Activated CD8-positive, alpha-beta memory T cell treated with anti-CD3 and anti-CD28 coated beads, Interleukin-2, amount 50 U/mL, for 1 hour (primary cell): ENCODE data around the gene VPS13C.

Source experiments
- DNase-seq: peaks from one replicate; pipeline ENCODE4 v3.0.0-alpha.2; 2020; ENCODE audit errors: extremely low read depth

VPS13C gene

GRCh38 chr15:61935493-61935892 lies 124.8 kb downstream of the VPS13C start:
- no peak for DNase-seq

- no peak for DNase-seq
These were observed 130.8 kb downstream of the VPS13C start for GRCh38 chr15:61929452-61929851.

- DNase-seq, result no peak
These were observed 137.1 kb downstream of the VPS13C start for GRCh38 chr15:61923173-61923572.

DNA sequence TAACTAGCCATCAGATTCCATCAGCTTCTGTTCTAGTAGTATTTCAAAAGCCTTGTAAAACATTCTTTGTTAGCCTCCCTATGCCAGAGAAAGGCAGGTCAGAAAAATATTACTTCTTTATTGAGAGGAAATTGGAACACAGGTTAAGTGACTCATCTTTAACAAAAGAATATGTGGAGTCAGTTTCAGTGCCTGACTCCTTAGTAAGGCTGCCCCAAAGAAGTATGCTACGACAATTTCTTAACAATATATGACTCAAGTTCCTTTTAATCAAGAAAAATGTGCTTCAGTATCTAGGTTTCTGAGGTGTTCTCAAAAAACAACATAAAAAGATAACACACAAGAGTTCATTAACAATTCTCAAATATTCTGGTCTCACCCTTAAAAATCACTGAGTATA lies 139.2 kb downstream of the VPS13C start:
- no peak for DNase-seq

- no peak for DNase-seq
These were observed 142.8 kb downstream of the VPS13C start for GRCh38 chr15:61917457-61917856.

DNA sequence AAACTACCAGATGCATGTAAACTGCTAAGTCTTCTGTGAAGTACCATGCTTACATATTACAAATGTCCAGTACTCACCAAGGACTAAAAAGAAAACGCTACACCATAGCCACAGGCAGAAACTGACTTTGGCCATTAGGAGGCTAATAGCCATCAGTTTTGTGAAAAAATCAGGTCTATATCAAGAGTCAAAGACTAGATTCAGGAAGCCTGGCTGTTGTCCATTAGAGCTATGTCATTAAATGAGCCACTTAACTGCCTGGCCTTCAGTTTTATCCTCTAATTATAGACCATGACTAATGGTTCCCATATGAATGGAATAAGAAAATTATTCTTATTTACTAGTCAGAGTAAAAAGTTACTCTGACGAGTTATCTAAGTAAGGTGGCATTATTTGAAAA lies 144.1 kb downstream of the VPS13C start:
- DNase-seq, result no peak

GRCh38 chr15:61915640-61916039 lies 144.6 kb downstream of the VPS13C start:
- DNase-seq, result no peak

GRCh38 chr15:61910839-61911369 lies 149.3 kb downstream of the VPS13C start:
- no peak for DNase-seq

GRCh38 chr15:61908241-61908640 lies 152.0 kb downstream of the VPS13C start:
- DNase-seq, result no peak

DNA sequence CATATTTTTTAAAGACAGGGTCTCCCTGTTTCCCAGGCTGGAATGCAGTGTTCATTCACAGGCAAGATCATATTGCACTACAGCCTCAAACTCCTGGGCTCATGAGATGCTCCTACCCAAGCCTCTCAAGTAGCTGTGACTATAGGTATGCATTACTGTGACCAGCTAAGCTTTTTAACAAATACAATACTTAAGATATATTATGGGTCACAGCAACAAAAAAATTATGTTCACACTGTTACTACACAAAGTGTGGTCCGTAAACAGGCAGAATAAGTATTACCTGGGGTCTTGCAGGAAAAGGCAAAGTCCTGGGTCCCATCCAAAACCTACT lies 152.5 kb downstream of the VPS13C start:
- no peak for DNase-seq

- no peak for DNase-seq
These were observed 153.1 kb downstream of the VPS13C start for GRCh38 chr15:61906961-61907752.

GRCh38 chr15:61893146-61893545 lies 167.1 kb downstream of the VPS13C start:
- DNase-seq, result no peak

- DNase-seq, result no peak
These were observed 168.1 kb downstream of the VPS13C start for GRCh38 chr15:61892140-61892539.

DNA sequence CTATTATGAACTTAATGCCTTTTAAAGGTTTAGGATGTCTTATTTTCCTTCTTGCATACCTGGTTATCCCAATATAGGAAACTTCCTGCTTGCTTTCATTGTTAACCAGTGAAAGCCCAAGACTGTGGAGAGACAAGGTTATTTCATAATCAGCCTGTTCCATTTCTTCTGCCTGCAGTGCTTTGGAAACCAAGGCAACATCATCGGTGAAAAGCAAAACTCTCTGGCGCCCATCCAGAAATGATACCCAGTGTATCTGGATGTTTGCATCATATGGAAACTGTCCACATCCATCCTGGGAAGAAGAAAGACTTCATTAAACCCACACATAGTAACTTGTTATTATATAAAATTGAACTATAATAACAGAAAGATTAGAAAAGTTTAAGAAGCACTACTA lies 170.1 kb downstream of the VPS13C start:
- DNase-seq, result no peak

DNA sequence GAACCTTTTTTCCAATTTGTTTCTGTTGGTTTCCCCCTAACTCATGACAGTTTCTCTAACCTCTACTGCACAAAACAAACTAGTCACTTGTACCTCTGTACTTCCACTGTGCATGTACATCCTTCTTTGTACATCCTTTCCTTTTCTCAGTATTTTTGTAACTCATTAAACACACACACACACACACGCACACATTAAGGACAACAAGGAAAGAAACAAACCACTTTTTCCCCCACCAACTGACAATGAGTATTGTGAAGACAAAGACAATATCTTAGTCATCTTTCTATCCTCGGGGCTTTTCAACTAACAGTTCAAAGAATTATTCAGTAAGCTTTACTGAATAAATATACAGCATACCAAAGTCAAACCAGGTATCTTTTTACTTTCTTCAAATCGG lies 170.5 kb downstream of the VPS13C start:
- DNase-seq, result no peak

- DNase-seq, result no peak
These were observed 172.0 kb downstream of the VPS13C start for GRCh38 chr15:61888074-61888780.

GRCh38 chr15:61880084-61880483 lies 180.2 kb downstream of the VPS13C start:
- no peak for DNase-seq

DNA sequence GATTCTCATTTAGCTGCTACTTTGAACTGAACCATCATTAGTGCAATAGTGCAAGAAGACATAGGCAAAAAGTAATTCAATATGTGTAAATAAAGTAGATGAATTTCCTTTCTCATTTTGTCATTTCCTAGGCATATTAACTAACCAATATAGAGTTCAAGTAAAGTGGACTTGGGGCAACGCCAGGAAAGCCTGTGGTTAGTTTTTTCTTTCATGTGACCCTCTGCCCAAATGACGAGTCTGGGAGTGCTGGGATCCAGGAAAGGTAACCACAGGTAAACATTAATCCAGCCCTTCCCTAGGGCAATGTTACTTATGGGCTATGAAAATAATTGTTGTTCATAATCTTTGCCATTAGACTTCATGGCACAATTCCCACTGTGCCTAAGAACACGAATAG lies 181.0 kb downstream of the VPS13C start:
- DNase-seq, result no peak

DNA sequence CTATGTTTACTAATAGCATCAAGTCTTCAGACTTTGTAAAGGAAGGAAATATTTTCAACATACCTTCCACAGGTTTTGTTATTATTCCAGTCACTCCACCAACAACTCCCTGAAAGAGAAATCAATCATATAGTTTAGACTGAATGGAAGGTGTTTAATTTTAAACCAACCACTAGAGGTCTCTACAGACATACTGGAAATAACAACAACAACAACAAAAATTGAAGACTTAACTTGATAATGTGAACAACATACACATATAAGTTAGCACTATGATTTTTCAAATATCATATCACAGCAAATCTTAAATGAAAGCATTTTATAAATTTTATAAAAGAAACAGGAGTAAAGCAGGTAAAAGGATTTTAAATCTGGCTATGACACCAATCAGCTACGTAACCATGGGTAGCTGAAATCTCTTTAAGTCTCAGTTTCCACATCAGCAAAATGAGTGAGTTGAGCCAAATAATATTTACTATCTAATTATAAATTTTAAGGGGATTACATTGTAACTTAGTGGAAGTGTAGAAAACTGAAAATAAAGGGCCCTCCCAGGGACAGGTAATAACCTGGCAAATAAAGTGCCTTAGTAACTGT lies 188.2 kb downstream of the VPS13C start:
- no peak for DNase-seq

GRCh38 chr15:61869656-61870055 lies 190.6 kb downstream of the VPS13C start:
- no peak for DNase-seq

DNA sequence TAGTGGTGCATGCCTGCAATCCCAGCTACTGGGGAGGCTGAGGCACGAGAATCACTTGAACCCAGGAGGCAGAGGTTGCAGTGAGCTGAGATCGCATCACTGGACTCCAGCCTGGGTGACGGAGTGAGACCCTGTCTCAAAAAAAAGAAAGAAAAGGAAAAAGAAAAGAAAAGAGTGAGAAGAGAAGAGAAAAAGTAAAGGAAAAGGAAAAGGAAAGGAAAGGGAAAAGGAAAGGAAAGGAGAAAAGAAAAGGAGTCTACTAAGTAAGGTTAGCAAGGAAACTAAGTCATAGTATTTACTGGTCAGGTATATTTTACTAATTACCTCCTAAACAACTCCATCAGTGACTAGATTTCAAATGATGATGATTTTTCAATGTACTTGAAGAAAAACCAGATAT lies 198.3 kb downstream of the VPS13C start:
- no peak for DNase-seq

DNA sequence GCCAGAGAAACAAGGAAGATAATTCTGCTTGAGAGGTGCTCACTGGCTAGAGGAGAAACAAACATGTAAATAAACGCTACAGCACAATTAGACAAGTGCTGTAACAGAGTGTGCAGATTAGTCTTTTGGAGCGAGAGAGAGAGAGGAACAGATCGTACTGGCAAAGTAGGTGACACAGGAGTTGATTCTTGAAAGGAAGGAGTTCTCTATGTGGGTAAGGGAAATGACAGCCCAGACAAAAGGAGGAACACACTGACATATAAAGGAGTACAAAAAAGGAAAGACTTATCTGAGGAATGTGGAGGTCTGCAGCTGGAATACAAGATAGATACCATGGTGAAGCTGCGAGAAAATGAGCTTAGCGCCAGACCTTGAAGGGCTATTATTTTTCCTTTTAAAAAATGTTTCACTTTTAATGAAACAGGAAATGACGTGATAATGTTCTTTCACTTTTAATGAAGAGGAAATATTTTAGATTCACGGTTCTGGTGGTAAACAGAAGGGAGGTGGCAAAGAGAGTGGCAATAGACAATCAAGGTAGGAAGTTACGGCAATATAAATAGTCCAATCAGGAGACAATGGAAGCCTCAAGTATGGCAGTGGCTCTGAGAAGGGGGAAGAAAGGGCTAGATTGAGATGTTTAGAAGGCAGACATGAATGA lies 202.9 kb downstream of the VPS13C start:
- DNase-seq, result no peak
